Inflammatory macrophage treated with lipopolysaccharide for 4 hours (primary cell): ENCODE measurements around the gene TIMELESS.
"Not testable (repeated sequence)": the region's sequence is repeated elsewhere in the genome, so short reads cannot be mapped to it uniquely, and the experiment has no call there.

Source experiments
- DNase-seq: peaks from one replicate; pipeline ENCODE4 v3.0.0-alpha.2; 2020

The TIMELESS gene

GRCh38 chr12:56401125-56401524 lies 48.1 kb downstream of the TIMELESS start:
- not testable (repeated sequence) for DNase-seq

GRCh38 chr12:56399466-56399865 lies 49.8 kb downstream of the TIMELESS start:
- DNase-seq, result not testable (repeated sequence)

- DNase-seq, result no peak
Measured at GRCh38 chr12:56398324-56398723, 50.9 kb downstream of the TIMELESS start.

- DNase-seq, result no peak
Measured at GRCh38 chr12:56392331-56392730, 56.9 kb downstream of the TIMELESS start.

GRCh38 chr12:56391721-56392120 lies 57.5 kb downstream of the TIMELESS start:
- DNase-seq, result no peak

DNA sequence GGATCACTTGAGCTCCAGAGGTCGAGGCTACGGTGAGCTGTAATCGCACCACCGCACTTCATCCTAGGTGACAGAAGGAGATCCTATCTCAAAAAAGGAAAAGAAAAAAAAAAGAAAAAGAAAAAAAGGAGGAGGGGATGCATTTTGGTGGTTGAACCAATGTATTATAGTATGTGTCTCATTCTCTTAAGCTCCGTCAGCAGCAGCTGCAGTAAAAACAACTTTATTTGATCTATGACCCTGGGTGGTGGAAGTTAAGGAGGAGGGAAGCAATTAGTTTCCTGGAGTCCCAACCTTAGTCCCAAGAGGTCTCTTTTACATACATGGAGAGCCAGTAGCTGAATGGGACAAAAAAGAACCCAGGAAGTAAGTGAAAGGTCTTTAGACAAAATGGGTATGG lies 59.8 kb downstream of the TIMELESS start:
- no peak for DNase-seq

DNA sequence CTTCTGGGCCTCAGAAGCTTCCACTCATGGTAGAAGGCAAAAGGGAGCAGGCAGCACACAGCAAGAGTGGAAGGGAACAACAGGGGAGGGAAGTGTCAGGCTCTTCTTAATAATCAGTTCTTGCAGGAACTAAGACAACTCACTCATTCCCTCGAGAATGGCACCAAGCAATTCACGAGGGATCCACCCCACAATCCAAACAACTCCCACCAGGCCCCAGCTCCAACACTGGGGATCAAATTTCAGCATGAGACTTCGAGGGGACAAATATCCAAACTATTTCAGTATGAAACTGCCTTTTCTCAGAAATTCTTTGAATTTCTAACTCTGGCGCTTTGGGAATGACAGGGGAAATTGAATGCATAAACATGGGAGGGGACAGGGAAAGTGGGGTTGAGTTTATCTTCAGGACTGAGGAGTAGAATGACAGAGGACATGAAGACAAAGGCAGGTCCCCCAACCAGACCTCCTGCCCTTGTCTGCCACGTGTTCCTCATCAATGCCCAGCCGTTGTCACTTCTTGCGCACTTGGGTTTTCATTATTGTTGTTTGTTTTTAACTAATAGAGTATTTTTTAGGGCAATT lies 62.0 kb downstream of the TIMELESS start:
- DNase-seq, result no peak

DNA sequence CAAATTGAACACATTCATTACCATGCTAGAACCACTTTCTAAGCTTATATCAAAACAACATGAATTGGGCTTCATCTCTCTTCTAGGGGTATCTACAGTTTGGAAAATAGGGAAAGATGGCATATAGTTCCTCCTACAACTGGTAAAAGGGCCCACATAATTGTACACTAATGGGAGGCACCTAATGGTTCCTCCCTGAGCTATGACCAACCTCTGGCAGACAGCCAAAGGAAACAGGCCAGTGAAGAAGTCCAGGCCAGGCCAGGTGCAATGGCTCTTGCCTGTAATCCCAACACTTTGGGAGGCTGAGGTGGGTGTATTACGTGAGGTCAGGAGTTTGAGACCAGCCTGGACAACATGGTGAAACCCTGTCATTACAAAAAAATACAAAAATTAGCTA lies 63.4 kb downstream of the TIMELESS start:
- DNase-seq, result no peak

DNA sequence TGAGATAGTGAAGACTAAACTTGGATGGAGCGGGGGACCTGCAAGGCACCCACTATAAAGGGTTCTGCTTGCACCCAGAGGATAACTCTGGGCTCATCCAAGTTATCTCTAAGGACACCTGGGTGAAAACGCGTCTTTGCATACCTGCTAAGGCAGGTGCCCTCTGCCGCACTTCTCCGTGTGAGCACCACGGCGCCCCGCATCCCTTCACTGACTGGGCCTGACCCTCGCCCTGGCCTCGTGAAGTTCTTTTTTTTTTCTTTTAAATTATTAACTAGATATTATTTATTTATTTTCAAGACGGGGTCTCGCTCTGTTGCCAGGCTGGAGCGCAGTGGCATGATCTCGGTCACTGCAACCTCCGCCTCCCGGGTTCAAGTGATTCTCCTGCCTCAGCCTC lies 66.6 kb downstream of the TIMELESS start:
- DNase-seq, result no peak

DNA sequence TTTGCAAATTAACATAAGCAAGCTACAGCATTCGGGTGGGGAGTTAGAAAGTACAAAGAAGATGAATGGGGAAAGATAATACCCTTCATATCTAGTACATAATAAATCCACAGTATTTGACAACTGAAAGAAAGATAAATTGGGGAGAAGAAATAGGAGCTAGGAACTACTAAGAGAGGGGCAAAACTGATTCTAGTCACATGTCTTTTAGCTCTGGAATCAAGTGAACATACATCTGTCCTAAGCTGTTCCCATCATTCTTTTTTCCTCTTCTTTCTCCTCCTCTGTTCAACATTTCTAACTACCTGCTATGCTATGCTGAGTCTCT lies 71.3 kb downstream of the TIMELESS start:
- DNase-seq, result no peak

GRCh38 chr12:56377310-56377988 lies 71.8 kb downstream of the TIMELESS start:
- peak; percentile 22 for DNase-seq

DNA sequence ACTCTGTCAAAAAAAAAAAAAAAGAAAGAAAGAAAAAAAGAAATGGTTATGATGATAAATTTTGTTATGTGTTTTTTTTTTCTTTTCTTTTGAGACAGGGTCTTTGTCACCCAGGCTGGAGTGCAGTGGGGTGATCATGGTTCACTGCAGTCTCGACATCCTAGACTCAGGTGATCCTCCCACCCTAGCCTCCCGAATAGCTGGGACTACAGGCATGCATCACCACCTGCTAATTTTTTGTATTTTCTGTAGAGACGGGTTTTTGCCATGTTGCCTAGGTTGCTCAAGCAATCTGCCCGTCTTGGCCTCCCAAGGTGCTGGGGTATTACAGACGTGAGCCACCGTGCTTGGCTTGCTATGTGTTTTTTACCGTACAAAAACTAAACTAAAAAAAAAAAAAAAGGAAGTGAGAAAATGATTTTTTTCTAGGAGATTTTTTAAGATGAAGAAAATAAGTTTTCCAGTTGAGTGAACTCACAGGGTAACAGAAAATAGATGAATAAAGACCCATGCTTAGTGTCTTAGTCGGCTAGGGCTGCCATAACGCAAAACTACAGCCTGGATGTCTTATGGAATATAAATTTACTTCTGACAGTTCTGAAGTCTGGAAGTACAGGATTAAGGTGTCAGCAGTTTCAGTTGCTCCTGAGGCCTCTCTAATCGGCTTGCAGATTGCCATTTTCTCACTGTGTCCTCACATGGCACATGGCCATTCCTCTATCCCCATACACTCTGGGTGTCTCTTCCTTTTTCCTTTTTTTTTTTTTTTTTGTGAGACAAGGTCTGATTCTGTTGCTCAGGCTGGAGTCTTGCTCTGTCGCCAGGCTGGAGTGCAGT lies 73.4 kb downstream of the TIMELESS start:
- no peak for DNase-seq

DNA sequence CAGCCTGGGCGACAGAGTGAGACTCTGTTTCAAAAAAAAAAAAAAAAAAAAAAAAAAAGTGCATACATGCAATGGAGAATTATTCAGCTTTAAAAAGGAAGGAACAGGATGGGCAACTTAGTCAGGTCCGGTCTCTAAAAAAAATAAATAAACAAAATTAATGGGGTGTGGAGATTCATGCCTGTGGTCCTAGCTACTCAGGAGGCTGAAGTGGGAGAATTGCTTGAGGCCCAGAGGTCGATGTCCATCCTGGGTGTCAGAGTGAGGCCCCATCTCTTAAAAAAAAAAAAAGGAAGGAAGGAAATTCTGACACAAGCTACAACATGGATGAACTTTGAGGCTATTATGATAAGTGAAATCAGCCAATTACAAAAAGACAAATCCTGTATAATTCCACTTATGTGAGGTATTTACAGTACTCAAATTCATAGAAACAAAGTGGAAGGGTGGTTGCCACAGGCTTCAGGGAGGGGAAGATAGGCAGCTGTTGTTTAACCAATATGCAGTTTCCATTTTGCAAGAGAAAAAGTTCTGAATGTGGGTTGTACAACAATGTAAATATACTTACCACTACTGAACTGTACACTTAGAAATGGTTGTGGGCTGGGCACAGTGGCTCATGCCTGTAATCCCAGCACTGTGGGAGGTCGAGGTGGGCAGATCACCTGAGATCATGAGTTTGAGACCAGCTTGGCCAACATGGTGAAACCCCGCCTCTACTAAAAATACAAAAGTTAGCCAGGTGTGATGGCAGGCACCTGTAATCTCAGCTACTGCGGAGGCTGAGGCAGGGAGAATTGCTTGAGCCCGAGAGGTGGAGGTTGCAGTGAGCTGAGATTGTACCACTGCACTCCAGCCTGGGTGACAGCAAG lies 74.3 kb downstream of the TIMELESS start:
- no peak for DNase-seq

DNA sequence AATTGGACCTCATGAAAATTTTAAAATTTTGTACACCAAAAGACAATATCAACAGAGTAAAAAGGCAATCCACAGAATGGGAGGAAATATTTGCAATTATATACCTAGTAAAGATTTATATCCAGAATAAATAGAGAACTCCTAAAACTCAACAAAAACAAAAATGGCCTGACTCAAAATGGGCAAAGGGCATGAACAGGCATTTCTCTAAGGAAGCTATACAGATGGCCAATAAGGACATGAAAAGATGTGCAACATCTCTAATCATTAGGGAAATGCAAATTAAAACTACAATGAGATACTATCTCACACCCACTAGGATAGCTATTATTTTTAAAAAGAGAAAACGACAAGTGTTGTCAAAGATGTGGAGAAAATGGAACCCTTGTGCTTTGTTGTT lies 75.7 kb downstream of the TIMELESS start:
- DNase-seq, result no peak

- DNase-seq, result no peak
Measured at GRCh38 chr12:56366948-56367347, 82.3 kb downstream of the TIMELESS start.
